GM19395 (cell line): Measurements from ENCODE around the gene ERI3.

ENCODE experiments used
- ATAC-seq: cut with Tn5 transposase; IDR thresholded peaks from one replicate; pipeline ENCODE4 v1.9.1; 2021; ENCODE audit warnings: mild to moderate bottlenecking, moderate library complexity; ENCODE audit not compliant: unreplicated experiment

The ERI3 gene

DNA sequence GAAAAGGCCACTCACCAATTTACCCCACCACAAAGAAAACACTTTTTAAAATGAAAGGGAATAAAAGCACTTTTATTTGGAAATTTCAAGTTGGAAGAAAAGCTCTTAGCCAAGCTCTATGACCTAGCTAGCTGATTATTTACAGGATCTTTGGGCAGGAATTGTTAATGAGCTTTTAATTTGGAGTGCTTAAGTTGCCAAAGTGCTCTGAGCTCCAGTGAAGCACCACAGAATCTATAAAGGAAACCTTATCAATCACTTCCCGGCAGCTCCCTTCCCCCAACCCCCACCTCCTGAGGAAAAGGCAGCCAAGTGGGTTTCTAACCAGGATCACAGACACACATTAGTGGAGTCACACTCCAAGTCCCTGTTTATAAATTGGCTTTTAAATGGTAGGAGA is 1.5 kb downstream of the ERI3 start:
- no peak for ATAC-seq

DNA sequence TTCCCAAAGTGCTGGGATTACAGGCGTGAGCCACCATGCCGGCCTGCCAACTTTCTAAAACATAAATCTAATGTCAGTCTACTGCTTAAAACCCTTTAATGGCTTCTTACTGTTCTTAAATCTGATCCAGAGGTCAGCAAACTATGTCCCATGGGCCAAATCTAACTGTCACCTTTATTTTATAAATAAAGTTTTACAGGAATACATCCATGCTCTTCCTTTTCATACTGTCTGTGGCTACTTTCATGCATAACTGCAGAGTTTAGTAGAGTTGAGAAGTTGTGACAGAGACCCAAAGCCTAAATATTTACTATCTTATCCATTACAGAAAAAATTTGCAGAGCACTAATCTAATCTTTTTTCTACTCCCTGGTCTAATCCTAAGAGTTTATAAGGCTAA is 3.8 kb downstream of the ERI3 start:
- ATAC-seq, result no peak

DNA sequence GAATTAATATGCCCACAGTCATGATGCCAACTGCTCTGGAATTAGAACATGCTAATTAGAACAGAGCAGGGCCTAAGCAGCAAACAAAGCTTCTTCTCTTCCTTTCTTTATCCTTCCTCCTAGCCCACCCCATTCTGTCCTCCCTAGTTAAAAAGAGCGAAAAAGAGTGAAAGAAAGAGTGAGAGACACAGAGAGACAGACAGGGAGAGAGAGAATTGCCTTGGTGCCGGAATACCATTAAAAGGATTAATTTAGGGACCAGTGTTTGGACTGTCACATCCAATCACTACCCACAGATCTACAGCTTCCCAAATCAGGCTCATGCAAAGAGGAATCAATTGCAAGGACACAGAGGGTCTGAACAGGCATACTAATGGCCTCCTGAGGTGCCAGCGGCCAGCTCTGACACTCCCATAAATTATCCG is 7.0 kb downstream of the ERI3 start:
- no peak for ATAC-seq

DNA sequence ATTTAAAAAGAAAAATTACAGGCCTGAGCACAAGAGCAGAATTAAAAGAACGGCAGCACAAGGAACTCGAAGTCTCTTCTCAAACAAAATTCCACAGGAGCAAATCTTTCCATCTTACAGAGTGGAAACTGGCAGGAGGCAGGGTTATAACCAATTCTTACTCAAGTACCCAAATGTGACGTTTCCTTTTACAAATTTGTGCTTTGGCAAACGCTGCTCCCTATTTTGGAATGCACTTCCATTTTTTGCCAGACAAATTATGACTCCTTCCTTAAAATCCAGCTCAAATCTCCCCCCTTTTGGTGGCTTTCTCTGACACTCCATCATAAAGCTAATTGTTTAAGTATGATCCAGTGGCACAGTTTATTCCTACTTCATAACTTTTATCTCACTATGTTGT is 7.8 kb downstream of the ERI3 start:
- ATAC-seq, result no peak

DNA sequence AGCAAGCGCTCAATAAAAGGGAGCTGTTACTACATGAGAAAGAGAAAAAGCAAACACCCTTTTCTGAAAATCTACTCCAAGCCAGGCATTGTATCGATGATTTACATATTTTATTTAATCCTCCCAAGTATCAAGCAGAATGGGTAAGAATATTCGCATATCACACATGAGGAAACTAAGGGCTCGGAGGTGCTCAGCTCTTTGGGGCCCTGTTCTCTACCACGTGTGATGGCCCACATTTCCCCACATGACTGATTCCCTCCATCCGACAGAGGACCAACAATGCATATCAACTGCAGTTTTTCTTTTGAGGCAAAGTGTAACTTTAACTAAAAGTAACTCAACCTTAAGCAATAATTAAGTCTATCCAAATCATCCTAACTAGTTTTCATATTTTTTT is 8.2 kb downstream of the ERI3 start:
- no peak for ATAC-seq

DNA sequence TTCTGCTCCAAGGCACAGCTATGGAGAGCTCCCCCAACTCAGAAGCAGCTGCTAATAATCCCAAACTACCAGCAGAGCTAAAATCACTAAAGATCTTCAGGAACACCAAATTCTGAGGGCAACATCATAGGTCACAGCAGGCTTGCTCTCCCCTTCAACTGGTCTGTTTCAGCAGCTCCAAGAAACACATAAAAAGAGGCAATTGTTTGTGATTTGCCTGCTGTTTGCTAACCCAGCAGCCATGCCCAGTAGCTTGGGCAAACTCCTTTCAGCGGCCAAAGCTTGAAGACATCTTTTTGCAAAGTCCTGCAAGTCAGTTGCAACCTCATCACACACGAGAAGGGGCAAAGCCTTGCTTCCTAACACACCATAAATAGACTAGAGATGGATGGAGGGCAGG is 8.9 kb downstream of the ERI3 start:
- no peak for ATAC-seq

DNA sequence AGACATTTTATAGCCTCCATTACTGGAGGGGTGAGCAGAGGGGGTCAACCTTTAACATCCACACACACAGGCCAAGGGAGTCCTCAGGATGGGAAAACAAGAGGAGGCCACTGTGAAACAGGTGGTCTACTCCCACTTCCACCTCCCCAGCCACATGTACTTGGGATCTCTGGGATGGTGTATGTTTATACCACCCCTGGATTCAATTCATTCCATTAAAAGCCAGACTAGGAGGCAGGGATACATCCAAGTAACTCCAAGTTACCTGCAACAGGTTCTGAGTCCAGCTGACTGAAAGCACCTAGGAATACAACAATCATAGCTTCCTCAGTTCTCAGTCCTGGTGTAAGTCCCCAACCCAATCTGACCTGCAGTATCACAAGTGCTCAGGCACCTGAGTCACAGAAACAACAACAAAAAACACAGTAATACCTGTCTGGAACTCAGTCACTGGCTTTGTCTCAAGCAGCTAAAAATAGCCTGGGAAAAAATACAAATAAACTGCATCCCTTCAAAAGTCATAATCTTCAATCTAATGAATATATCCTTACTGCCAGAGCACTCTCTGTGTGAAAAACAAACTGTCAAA is 9.8 kb downstream of the ERI3 start:
- no peak for ATAC-seq

DNA sequence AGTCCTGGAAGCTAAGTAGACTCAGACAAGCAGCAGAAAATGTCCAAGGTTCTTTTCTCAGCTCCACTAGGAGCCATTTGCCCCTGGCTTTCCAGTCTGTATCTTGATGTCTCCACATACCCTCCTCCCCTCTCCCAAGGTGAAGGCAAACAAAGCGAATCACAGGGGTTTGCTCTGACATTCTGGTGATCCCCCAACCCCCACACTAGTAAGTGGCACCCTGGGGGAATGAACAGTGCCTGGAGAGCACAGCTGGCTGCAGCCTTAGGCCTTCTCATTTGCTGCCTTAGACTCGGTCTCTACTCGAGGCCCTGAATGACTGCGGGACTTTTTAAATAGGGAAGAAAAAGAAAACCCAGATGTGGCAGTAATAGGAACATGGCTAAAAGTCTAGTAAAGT is 15.3 kb downstream of the ERI3 start:
- ATAC-seq, result no peak

DNA sequence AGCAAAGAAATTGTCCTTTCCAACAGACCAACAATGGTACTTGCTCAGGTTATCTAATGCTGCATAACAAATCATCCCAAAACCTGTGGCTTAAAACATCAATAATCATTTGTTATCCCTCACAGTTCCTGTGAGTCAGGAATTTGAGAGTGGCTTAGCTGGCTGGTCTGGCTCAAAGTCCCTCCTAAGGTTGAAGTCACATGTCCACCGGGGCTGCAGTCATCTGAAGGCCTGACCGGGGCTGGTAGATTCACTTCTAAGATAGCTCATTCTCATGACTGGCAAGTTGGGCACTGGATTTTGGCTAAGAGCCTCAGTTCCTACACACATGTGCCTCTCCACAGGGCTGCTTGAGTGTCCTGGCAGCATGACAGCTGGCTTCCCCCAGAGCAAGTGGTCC is 16.9 kb downstream of the ERI3 start:
- ATAC-seq, result no peak

DNA sequence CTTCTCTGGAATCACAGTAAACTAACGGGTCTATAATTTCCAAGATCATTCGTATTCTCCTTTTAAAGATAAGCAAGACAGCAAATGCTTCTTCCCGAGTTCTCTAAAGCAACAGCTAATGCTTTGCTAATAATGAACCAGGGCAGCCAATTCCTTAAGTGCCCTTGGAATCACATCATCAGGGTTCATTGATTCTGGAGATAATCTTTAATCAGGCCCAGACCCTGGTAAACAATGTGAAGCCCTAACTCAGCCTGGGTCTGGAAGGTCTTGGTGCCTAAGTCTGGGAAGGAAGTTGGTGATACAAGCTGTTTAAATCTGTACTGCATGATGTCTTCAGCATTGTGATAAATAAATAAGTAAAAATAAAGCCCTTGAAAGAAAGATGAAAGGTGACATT is 18.4 kb downstream of the ERI3 start:
- no peak for ATAC-seq

DNA sequence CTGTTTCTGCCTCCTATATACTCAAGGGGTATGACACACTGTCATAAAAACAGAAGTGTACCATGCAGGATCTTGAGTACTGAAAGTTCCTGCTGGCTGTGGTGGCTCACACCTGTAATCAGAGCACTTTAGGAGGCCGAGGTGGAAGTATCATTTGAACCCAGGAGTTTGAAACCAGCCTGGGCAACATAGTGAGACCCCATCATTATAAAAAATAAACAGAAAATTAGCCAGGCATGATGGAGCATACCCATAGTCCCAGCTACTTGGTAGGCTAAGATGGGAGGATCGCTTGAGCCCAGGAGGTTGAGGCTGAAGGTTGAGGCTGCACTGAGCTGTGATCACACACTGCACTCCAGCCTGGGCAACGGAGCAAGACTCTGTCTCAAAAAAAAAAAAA is 20.1 kb downstream of the ERI3 start:
- no peak for ATAC-seq

DNA sequence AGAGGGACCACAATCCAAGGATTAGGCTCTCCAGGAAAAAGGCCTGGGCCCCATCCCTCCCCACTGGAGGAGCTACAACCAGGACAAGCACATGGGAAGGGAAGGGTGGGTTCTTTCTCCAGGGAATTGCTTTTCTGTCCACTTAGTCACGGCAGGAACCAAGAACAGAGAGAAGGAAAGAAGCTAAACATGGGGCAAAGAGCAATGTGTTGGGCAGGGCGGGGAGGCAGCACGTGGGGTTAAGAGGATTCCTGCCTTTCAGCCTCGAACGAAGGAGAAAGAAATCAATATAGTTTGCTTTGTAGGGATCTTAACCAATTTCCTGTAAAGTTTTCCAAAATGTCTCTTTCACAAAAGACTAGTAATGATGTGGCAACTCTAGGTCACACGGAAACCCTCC is 21.7 kb downstream of the ERI3 start:
- no peak for ATAC-seq

DNA sequence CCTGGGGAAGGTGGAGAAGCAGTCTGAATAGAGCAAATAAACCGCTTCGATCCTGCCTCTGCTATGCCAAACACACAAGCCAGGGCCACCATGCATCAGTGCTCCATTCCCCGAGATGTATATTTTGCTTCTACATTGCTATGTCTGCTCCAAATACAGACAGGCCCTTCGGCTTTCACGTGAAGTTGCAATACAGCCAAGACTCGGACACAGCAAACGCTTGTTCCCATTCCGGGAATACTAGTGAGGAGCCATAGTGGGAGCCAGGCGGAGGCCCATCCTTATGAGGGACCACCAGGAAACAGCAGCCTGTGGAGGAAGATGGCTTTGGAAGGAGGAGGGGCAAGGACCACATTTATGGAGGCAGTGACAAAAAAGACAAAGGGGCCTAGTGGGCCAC is 22.6 kb downstream of the ERI3 start:
- no peak for ATAC-seq

DNA sequence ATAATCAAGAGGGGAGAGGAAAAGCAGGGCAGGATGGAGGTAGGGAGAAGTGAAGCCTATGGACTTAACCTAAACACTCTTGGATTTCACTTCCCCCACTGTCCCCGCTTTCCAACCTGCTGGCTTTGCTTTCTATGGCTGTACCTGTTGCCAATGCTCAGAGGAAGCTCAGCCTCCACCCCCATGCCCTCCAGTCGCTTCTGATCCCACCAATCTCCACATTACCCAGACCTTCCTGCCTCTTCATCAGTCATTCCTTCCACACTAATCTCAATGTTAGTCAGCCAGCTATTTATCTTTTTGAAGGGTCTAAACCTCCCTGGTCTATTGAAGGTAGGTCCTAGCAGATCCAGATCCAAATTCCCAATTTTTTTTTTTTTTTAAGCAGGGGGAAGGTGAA is 24.1 kb downstream of the ERI3 start:
- no peak for ATAC-seq

DNA sequence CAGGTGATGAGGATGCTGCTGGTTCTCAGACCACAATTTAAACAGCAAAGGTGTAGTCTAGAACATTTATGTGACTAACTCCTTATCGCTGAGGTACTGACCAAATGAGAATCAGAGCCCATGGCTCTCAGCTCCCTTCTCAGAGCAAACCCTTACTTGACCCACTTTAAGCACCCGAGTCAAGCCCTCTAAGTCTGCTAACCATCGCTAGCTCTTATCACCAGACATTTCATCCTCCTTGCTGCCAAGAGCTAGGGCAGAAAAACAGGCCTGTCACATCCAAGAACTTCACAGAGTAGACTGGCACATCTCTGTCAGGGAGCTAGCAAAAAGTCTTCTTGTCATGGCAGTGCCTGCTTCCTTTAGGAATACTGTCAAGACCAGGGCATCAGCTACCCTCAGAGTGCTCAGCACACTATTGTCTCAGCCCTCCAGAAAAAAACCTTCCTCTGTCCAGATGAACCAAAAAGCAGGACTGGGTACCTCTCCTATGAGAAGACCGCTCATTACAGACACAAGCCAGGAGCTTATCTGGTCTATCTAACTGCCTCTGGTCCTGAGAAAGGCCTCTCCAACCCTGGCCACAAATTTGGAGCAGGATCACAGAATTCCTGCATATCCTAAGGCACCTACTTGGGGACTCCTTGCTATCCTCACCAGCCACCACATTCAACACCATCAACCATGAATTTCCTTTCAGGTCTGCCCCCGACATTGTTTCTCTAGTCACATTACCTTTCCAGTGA is 26.2 kb downstream of the ERI3 start:
- no peak for ATAC-seq

DNA sequence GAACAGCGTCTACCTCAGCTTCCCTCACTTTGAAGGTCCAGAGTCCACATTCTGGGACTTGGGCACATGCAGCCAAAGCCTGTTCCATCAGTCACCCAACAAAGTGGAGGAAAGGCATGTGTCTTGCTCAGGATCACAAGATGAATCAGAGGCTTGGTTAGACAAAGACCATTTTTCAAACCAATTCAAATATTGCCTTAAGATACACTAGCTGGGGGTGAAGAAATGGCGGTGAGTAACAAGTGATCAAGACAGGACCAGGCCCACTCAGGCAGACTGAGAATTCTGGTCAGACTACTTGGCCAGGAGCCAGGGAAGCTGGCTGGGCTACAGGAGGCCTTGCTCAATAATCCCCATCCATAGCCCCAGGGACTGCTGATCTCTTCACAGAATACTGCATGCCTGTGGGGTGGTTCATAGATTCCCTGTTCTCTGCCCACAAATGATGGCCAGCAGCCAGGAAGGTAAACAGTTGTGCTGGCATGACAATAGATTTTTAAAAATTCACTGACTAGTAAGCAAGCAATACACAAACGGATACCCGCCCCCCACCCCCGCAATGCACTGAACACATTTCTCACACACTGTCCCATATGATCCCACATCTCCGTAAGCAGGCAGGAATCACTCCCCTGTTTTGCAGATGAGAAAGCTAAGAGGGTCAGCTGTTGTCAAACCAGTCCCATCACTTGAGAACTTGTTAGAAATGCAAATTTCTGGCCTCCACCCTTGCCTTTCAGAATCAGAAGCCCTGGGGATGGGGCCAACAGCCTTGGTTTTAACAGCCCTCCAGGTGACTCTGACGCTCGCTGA is 27.2 kb downstream of the ERI3 start:
- no peak for ATAC-seq

DNA sequence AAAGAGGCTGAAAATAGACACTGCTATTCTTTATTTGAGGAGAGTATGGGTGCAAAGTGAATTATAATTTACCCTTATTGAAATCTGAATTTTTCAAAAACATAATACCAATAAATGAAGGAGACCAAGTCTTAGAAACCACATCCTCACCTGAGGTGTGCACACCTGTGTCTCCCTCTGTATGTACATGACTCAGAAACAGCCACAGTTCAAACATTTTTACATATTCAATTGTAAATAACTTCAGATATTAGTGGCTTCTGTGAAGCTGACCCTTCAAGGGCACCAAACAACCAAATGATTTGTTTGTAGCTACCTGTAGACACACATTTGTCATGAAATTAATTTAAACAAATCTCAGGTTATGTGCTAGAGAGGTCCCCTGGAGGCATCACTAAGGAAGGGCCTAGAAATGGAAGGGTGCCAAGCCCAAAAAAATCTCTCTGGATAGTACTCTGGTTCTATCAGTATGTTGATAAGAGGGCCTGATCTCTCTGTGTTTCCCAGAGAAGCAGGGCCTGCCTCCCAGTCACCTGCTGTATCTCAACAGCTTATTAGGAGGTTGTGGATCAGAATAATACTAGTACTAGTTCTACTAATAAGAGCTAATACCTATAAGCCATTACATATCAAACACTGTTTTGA is 28.1 kb downstream of the ERI3 start:
- no peak for ATAC-seq

DNA sequence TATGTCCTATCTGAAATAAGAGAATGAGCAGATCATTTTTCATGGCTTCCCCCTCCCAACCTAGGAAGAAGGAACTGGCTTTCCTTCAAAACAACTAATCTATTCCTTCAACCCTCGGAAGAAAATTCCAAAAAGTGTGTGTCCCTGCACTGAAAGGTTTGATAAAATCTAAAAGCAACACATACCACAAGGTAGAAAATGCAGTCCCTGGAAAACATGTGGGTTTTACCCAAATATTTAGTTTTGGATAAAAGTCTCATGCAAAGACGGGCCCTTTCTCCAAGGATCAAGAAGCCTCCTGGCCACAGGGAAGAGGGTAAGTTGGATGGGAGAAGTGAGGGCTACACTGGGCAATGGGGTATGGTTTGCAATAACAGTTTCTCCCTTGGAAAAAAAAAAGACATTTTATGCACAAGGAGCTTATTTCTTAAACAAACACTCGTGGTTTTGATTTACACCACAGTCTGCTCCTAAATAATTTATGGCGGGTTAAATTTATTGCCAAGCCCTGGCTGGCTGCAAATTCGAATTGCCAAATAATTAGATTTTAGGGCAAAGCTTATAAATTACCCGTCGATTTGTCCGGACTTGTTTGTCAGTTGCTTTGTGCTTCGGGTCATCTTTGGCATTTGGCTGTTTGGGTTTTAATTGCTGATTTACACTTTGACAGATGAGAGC is 28.9 kb downstream of the ERI3 start:
- ATAC-seq, result no peak

DNA sequence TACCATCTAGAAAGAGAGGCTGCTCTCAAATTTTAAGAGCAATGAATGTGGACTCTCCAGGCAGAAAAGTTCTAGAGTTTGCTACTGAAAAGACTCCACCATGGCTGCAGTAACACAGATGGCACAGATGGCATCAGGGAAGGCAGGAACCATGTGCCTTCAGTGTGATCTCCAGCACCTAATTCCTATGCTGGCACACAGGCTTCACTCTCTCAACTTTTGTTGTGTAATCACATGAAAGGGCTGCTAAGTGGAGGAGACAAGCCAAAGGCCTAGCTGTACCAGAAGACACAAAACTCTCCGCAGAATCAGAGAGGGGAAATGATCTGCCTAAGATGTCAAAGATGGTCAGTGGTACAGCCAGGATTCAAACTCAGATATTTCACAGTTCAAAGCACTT is 31.1 kb downstream of the ERI3 start:
- ATAC-seq, result no peak

DNA sequence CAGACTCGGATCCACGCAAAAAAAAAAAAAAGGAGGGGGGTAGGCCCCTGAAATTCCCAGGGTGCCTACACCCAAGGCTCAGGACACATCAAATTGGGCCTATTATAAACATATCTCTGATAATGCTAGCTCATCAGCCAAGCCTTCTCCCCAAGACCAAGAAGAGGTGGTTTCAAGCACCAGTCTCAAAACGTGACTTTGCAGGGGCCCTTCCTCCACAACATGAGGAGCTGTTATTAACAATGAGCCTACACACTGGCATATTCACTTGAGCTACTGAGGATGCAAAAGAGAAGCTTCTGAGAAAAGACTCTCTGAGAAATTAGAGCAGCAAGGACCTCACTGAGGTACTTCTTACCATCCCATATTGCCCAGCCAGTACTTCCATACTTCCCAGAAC is 32.7 kb downstream of the ERI3 start:
- no peak for ATAC-seq

DNA sequence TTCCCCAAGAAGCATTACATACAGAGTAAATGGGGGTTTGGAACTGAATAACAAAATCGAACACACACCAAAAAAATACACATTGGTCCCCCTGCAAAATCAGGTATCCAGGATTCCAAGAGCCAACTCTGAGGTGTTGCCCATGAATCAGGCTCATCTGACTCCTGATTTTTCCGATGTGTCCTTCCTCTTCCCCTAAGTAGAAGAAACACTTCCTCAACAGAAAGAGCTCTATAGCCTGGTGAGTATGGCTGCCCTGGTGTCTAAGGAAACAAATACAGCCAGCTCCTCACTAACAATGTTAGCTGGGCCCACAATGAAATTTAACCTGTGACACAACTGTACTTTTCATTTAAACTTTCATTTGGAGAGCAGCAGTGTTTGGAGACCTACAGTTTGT is 33.6 kb downstream of the ERI3 start:
- no peak for ATAC-seq
